Esophagus squamous epithelium (tissue), 5 donors: ENCODE measurements around the gene ZSCAN4. TPM values are rescaled to one million over a fixed set of nuclear protein-coding genes. Genes with fewer than 3 reads are reported as not detected.
A peak's percentile ranks its signal among the peaks of the same experiment; 100 is the strongest.

Experiments
- DNase-seq: peaks from one replicate; lab custom pipeline; 2025; lab: John Stamatoyannopoulos, UW
- H3K27ac ChIP-seq, 4 donors: fragments of 200-600 bp; sonication (generic); one replicate each; pipeline ENCODE4 v1.5.1; 2016 to 2019; ENCODE audit warnings: mild to moderate bottlenecking in 1 of 4
- H3K27me3 ChIP-seq, 4 donors: fragments of 200-600 bp; sonication (generic); 1 replicate in 3 of 4; 2 replicates in 1 of 4; pipeline versions ENCODE4 v1.5.1 to v1.6.0; 2017 to 2021; ENCODE audit warnings: antibody characterized with exemption in 1 of 4
- H3K36me3 ChIP-seq, 3 donors: fragments of 200-600 bp; sonication (generic); one replicate each; pipeline ENCODE4 v1.5.1; 2016 to 2019
- H3K4me1 ChIP-seq, 3 donors: fragments of 200-600 bp; sonication (generic); one replicate each; pipeline ENCODE4 v1.5.1; 2017 to 2019
- H3K4me3 ChIP-seq, 4 donors: fragments of 200-600 bp; sonication (generic); 1 replicate in 3 of 4; 2 replicates in 1 of 4; pipeline ENCODE4 v1.5.1; 2016 to 2019; ENCODE audit warnings: mild to moderate bottlenecking in 2 of 4, moderate library complexity in 1 of 4
- H3K9me3 ChIP-seq, 3 donors: fragments of 200-600 bp; sonication (generic); one replicate each; pipeline ENCODE4 v1.5.1; 2016 to 2019
- POLR2A ChIP-seq, 4 donors: fragments of 450-650 bp; IDR thresholded peaks; one replicate each; pipeline ENCODE4 v1.6.1; 2017; ENCODE audit warnings: antibody characterized with exemption in 4 of 4, mild to moderate bottlenecking in 4 of 4, moderate library complexity in 3 of 4
- WGBS, 2 donors: methylation state at CpG; one replicate each; pipeline ENCODE4 v1.1.5; 2018; 5-methylcytosine and 5-hydroxymethylcytosine counted together
- intact Hi-C: fragments of 100-400 bp; cut with DNase I; formaldehyde crosslinking; loops from one replicate; pipeline ENCODE4 v1.15.0; 2022
- total RNA-seq, 4 donors: library from RNA; depleted of rRNA; stranded (reverse); fragments of >200 nt; gene quantifications; one replicate each; pipeline ENCODE4 v1.1.0, GENCODE V29; 2016
- TF ChIP-seq, protein P1 (sequence below), 6 experiments: fragments of 450-650 bp in 4 of 6; fragments of 200-600 bp in 2 of 6; sonication (generic) in 2 of 6; IDR thresholded peaks; one replicate each; pipeline ENCODE4 v1.5.1; 2016 to 2019; ENCODE audit warnings: antibody characterized with exemption in 6 of 6, mild to moderate bottlenecking in 4 of 6, moderate library complexity in 4 of 6
- donor health status: DM: yes; HTN: yes; CAD: no.

ZSCAN4 gene, protein sequence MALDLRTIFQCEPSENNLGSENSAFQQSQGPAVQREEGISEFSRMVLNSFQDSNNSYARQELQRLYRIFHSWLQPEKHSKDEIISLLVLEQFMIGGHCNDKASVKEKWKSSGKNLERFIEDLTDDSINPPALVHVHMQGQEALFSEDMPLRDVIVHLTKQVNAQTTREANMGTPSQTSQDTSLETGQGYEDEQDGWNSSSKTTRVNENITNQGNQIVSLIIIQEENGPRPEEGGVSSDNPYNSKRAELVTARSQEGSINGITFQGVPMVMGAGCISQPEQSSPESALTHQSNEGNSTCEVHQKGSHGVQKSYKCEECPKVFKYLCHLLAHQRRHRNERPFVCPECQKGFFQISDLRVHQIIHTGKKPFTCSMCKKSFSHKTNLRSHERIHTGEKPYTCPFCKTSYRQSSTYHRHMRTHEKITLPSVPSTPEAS
- total RNA-seq: not detected

- Histone ChIP-seq H3K4me3 (no peak within 1 kb of the TSS), H3K36me3 (no peaks in the 10 kb centered on the region), H3K4me1 (peaks cover 0 to 22% (median 7%) of the 10 kb centered on the region in 3 donors), H3K27ac (no peak within 1 kb of the TSS), H3K9me3 (no peaks in the 10 kb centered on the region), H3K27me3 (peaks cover 0 to 18% (median 0%) of the 10 kb centered on the region in 4 donors)
- 84 to 97% methylated on average over 2 of the region's 2 CpGs for WGBS, 2 donors
- TF ChIP-seq, protein P1, sequence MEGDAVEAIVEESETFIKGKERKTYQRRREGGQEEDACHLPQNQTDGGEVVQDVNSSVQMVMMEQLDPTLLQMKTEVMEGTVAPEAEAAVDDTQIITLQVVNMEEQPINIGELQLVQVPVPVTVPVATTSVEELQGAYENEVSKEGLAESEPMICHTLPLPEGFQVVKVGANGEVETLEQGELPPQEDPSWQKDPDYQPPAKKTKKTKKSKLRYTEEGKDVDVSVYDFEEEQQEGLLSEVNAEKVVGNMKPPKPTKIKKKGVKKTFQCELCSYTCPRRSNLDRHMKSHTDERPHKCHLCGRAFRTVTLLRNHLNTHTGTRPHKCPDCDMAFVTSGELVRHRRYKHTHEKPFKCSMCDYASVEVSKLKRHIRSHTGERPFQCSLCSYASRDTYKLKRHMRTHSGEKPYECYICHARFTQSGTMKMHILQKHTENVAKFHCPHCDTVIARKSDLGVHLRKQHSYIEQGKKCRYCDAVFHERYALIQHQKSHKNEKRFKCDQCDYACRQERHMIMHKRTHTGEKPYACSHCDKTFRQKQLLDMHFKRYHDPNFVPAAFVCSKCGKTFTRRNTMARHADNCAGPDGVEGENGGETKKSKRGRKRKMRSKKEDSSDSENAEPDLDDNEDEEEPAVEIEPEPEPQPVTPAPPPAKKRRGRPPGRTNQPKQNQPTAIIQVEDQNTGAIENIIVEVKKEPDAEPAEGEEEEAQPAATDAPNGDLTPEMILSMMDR (IDR thresholded peaks at IDR 0.05): no peak
- no peak for TF ChIP-seq POLR2A (IDR thresholded peaks at IDR 0.05)
- no peak for DNase-seq
- intact Hi-C loops: no loop called here
Measured at GRCh38 chr19:57668635-57669034, at the start of gene ZSCAN4. Gene ZSCAN4 (plus strand): TSS chr19:57668935. CDS start chr19:57676146, 7,211 bp downstream.

- intact Hi-C loops: no loop called here
Measured at GRCh38 chr19:57620673-57621348, 47.9 kb upstream of the ZSCAN4 start.

GRCh38 chr19:57623091-57623490 is 45.6 kb upstream of the ZSCAN4 start:
- no peak for DNase-seq
- peaks cover 21 to 98% (median 89%) of the 10 kb centered on the region in 3 donors for H3K9me3 ChIP-seq
- peaks cover 32 to 72% (median 40%) of the 10 kb centered on the region in 3 donors for H3K36me3 ChIP-seq
- no peaks in the 10 kb centered on the region for H3K4me1 ChIP-seq
- H3K27ac ChIP-seq: no peak overlapping the region
- H3K4me3 ChIP-seq: no peak overlapping the region
- TF ChIP-seq POLR2A (IDR thresholded peaks at IDR 0.05): no peak
- TF ChIP-seq, protein P1 (IDR thresholded peaks at IDR 0.05): no peak
- H3K27me3 ChIP-seq: no peaks in the 10 kb centered on the region
- intact Hi-C loops: no loop called here

More at GRCh38 chr19:57620673-57621348, 47.9 kb upstream of the ZSCAN4 start:
- Histone ChIP-seq H3K27me3 (no peaks in the 10 kb centered on the region), H3K4me3 (peak overlapping the region in 1 of 4 donors; percentile 37), H3K27ac (no peak overlapping the region), H3K36me3 (peaks cover 53 to 95% (median 56%) of the 10 kb centered on the region in 3 donors), H3K9me3 (peaks cover 26 to 100% (median 91%) of the 10 kb centered on the region in 3 donors), H3K4me1 (peaks cover 0 to 2% (median 0%) of the 10 kb centered on the region in 3 donors)
- 94 to 97% methylated on average over 10 of the region's 10 CpGs for WGBS, 2 donors
- TF ChIP-seq, protein P1 (IDR thresholded peaks at IDR 0.05): no peak
- no peak for DNase-seq

DNA sequence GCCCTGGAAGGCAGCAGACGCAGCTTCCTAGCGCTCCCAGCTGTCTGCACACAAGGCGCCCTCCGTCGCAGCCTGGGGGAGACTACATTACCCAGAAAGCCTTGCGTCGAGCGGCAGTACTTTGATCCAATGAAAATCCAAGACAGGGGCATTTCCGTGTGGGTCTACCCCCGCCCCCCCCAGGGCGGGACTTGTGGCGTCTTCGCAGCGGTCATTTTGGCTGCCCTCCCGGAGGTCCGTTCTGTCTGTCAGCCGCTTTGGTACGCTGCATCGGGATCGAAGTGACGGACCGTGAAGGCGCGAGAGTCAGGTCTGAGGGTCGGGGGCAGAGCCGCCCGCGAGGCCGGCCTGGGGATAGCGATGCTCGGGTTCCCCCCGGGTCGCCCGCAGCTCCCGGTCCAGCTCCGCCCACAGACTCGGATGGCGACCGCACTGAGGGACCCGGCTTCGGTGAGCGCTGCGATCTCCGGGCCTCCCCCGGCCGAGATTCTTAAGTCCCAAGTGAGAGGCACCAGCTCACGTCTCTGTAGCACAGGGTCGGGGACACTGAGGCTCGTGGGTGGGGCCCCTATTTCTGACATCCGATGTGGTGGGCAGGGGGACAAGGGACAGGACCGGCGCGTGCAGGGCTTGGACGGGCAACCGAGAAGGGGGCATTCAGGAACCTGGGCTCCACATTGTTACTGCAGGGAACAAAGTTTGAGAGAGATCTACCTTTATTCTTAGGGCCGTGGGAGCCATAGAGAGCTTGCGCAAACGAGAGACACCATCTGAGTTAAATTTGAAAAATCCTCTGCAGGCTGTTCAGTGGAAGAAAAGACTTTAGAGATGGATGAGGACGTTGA is 35.5 kb upstream of the ZSCAN4 start, which contains the start of gene ZNF211:
TSS of gene ZNF211 (plus strand) at position 182 of the 845 bp plus-strand sequence. CDS start at position 361, 179 bp downstream.
- H3K9me3 ChIP-seq: peaks cover 9 to 43% (median 34%) of the 10 kb centered on the region in 3 donors

More for the DNA sequence above, 35.5 kb upstream of the ZSCAN4 start, which contains the start of gene ZNF211:
- peak; percentile 38 for DNase-seq
- Histone ChIP-seq H3K4me1 (peaks cover 5 to 20% (median 7%) of the 10 kb centered on the region in 3 donors), H3K27ac (peak within 1 kb of the TSS; percentile 77 to 89 (median 86)), H3K36me3 (peaks cover 0 to 41% (median 0%) of the 10 kb centered on the region in 3 donors), H3K27me3 (no peaks in the 10 kb centered on the region), H3K4me3 (peak within 1 kb of the TSS; percentile 74 to 96 (median 84))
- 7 to 10% methylated on average over 6 to 9 of the region's 59 CpGs for WGBS, 2 donors
- intact Hi-C loops: no loop called here
- TF ChIP-seq, protein P1 (IDR thresholded peaks at IDR 0.05): peak in 1 of 6 experiments; percentile 13
- peak in 1 of 4 donors; percentile 30 for TF ChIP-seq POLR2A (IDR thresholded peaks at IDR 0.05)
